SK-N-SH (cell line): ENCODE results near the gene USP25.

Experiments used
- CTCF ChIP-seq: fragments of 200-600 bp; sonication (generic); IDR thresholded peaks from 2 replicates; pipeline ENCODE4 v1.6.1; 2017; ENCODE audit warnings: antibody characterized with exemption, mild to moderate bottlenecking, moderate library complexity
- FOSL2 ChIP-seq: IDR thresholded peaks from 2 replicates; pipeline ENCODE4 v1.4.0; 2012; ENCODE audit warnings: low read depth, mild to moderate bottlenecking, moderate library complexity, borderline replicate concordance
- JUND ChIP-seq: IDR thresholded peaks from 2 replicates; pipeline ENCODE4 v1.4.0; 2012
- MEF2A ChIP-seq: IDR thresholded peaks from 2 replicates; pipeline ENCODE4 v1.4.0; 2012; ENCODE audit warnings: low read depth, borderline replicate concordance
- MXI1 ChIP-seq: IDR thresholded peaks from 2 replicates; pipeline ENCODE4 v1.6.1; 2012; ENCODE audit warnings: mild to moderate bottlenecking, low read depth, low read length, improper control_type of control experiment
- NFIC ChIP-seq: IDR thresholded peaks from 2 replicates; pipeline ENCODE4 v1.4.0; 2012; ENCODE audit warnings: borderline replicate concordance
- PBX3 ChIP-seq: IDR thresholded peaks from 2 replicates; pipeline ENCODE4; 2012
- POLR2AphosphoS5 ChIP-seq: IDR thresholded peaks from 2 replicates; pipeline ENCODE4 v1.6.1; 2012; ENCODE audit warnings: low read depth, low read length
- REST ChIP-seq: IDR thresholded peaks from 2 replicates; pipeline ENCODE4 v1.6.1; 2012; ENCODE audit warnings: mild to moderate bottlenecking, low read depth, low read length, moderate library complexity
- TAF1 ChIP-seq: IDR thresholded peaks from 2 replicates; pipeline ENCODE4 v1.6.1; 2012; ENCODE audit warnings: low read depth, mild to moderate bottlenecking, low read length, moderate library complexity, borderline replicate concordance
- USF1 ChIP-seq: IDR thresholded peaks from 2 replicates; pipeline ENCODE4 v1.4.0; 2012; ENCODE audit warnings: low read depth, borderline replicate concordance

- TF ChIP-seq CTCF (no peak), POLR2AphosphoS5 (no peak), PBX3 (no peak), MEF2A (no peak), JUND (no peak), REST (no peak), NFIC (no peak), FOSL2 (no peak), TAF1 (no peak), USF1 (no peak), MXI1 (no peak)
These were observed 2.7 kb downstream of the USP25 start for GRCh38 chr21:15732290-15732995.
